OCI-LY3 (cell line): ENCODE measurements around the gene OSER1.

ENCODE experiments used
- CTCF ChIP-seq: fragments of 200-600, 300-600 bp; sonication (generic); IDR thresholded peaks from 2 replicates; pipeline ENCODE4 v1.5.1; 2014; ENCODE audit warnings: antibody characterized with exemption, low read length, low read depth
- EZH2phosphoT487 ChIP-seq: fragments of 200-600 bp; shearing (Covaris generic); IDR thresholded peaks from 2 replicates; pipeline ENCODE4 v1.6.1; 2018; ENCODE audit warnings: antibody characterized with exemption, mixed run types, low read depth

DNA sequence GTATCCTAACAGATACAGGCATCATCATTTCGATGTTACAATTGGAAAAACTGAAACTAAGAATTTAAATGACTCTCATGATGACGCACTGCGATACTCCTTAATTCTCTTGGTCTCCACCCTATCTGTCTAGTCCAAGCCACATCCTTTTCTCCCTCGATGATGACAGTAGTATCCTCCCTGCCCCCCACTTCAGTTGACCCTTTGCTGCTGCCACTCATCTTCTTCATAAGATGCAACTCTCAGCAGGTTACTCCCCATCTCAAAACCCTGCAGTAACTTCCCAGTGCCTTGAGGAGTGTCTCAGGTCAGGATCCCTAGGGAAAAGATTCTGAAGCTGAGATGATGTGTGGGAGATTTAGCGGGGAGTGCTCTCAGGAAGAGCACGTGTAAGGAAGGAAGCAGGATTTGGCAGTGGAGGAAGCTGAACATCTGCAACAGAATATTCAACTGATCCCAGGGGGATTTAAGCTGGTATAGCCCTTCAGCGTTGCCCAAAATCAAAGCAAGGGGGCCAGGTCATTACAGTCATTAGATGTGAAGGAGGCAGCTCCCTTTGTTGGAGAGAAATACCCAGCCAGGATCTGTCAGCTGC lies 39.7 kb downstream of the OSER1 start:
- TF ChIP-seq CTCF: no peak
- TF ChIP-seq EZH2phosphoT487: no peak
